GM23338 (cell line): ENCODE results near the gene ZACN. TPM values are rescaled to one million over a fixed set of nuclear protein-coding genes. Genes with fewer than 3 reads are reported as not detected.

Experiments used
- ATAC-seq: fragments of 200-7000 bp; cut with Tn5 transposase; 3 replicates; pipeline ENCODE4 v1.9.1; 2020
- DNase-seq: peaks from one replicate; pipeline ENCODE4 v3.0.0-alpha.2; 2015; ENCODE audit warnings: low spot score
- H2AFZ ChIP-seq: fragments of 200-600 bp; sonication (generic); 2 replicates; pipeline ENCODE4 v1.8.0; 2016; ENCODE audit warnings: antibody characterized with exemption, mild to moderate bottlenecking, moderate library complexity
- H3F3A ChIP-seq: fragments of 200-600 bp; sonication (generic); replicated peaks from 2 replicates; pipeline ENCODE4 v1.8.0; 2017; ENCODE audit warnings: antibody characterized with exemption, mixed run types, low read depth
- H3K27ac ChIP-seq: fragments of 200-600 bp; sonication (generic); 2 replicates; pipeline ENCODE4 v1.6.1; 2016; ENCODE audit warnings: low read depth
- H3K27me3 ChIP-seq: fragments of 200-600 bp; sonication (generic); 2 replicates; pipeline ENCODE4 v1.8.0; 2016; ENCODE audit warnings: mild to moderate bottlenecking, mixed run types, moderate library complexity; ENCODE audit not compliant: insufficient read depth
- H3K36me3 ChIP-seq: fragments of 200-600 bp; sonication (generic); 2 replicates; pipeline ENCODE4 v1.8.0; 2016; ENCODE audit warnings: mild to moderate bottlenecking; ENCODE audit not compliant: insufficient read depth
- H3K4me1 ChIP-seq: fragments of 200-600 bp; sonication (generic); 2 replicates; pipeline ENCODE4 v1.8.0; 2016; ENCODE audit warnings: mild to moderate bottlenecking, moderate library complexity; ENCODE audit not compliant: insufficient read depth
- H3K4me2 ChIP-seq: fragments of 200-600 bp; sonication (generic); 2 replicates; pipeline ENCODE4 v1.7.1; 2017; ENCODE audit warnings: mixed run types
- H3K4me3 ChIP-seq: fragments of 200-600 bp; sonication (generic); 2 replicates; pipeline ENCODE4 v1.6.1; 2016; ENCODE audit warnings: mixed run types
- H3K79me2 ChIP-seq: fragments of 200-600 bp; sonication (generic); replicated peaks from 2 replicates; pipeline ENCODE4 v1.8.0; 2017; ENCODE audit warnings: mild to moderate bottlenecking; ENCODE audit not compliant: insufficient read depth
- H3K9me2 ChIP-seq: fragments of 200-600 bp; sonication (generic); 2 replicates; pipeline ENCODE4 v1.8.0; 2017; ENCODE audit not compliant: insufficient read depth
- H4K20me1 ChIP-seq: fragments of 200-600 bp; sonication (generic); replicated peaks from 2 replicates; pipeline ENCODE4 v1.8.0; 2017; ENCODE audit warnings: mild to moderate bottlenecking; ENCODE audit not compliant: insufficient read depth
- H3K27ac Mint-ChIP-seq: 2 replicates; pipeline ENCODE4 v1.8.0; 2020; ENCODE audit warnings: inconsistent platforms, mild to moderate bottlenecking, moderate library complexity, mixed read lengths
- H3K27me3 Mint-ChIP-seq: 3 replicates; pipeline ENCODE4 v1.8.0; 2022; ENCODE audit warnings: low read depth, mild to moderate bottlenecking, moderate library complexity, mixed read lengths, inconsistent platforms; ENCODE audit not compliant: insufficient read depth, poor library complexity
- H3K36me3 Mint-ChIP-seq: 3 replicates; pipeline ENCODE4 v1.8.0; 2021; ENCODE audit warnings: low read depth, mild to moderate bottlenecking, inconsistent platforms, moderate library complexity, mixed read lengths
- H3K4me1 Mint-ChIP-seq: 3 replicates; pipeline ENCODE4 v1.8.0; 2020; ENCODE audit warnings: mild to moderate bottlenecking, inconsistent platforms, mixed read lengths
- H3K4me3 Mint-ChIP-seq: 3 replicates; pipeline ENCODE4 v1.8.0; 2021; ENCODE audit warnings: moderate library complexity, mild to moderate bottlenecking, inconsistent platforms, mixed read lengths
- H3K9me3 Mint-ChIP-seq: 3 replicates; pipeline ENCODE4 v1.8.0; 2020; ENCODE audit warnings: moderate library complexity, mild to moderate bottlenecking, inconsistent platforms, mixed read lengths
- CTCF ChIP-seq, 2 experiments: fragments of 200-600 bp in 1 of 2; sonication (generic) in 1 of 2; conservative IDR thresholded peaks; 2 replicates each; pipeline versions ENCODE4 v1.5.1 to v1.6.1; 2016 to 2017; ENCODE audit warnings: antibody characterized with exemption in 2 of 2, low read depth in 2 of 2, mild to moderate bottlenecking in 2 of 2, moderate library complexity in 1 of 2
- ETS1 ChIP-seq: IDR thresholded peaks from 2 replicates; pipeline ENCODE4 v1.6.1; 2016; ENCODE audit warnings: antibody characterized with exemption
- EZH2 ChIP-seq: fragments of 200-600 bp; sonication (generic); IDR thresholded peaks from one replicate; pipeline ENCODE4 v1.8.0; 2017; ENCODE audit warnings: antibody characterized with exemption, mild to moderate bottlenecking, low read depth; ENCODE audit not compliant: unreplicated experiment
- EZH2phosphoT487 ChIP-seq: fragments of 200-600 bp; sonication (generic); IDR thresholded peaks from one replicate; pipeline ENCODE4 v1.8.1; 2018; ENCODE audit warnings: antibody characterized with exemption; ENCODE audit not compliant: unreplicated experiment
- JUNB ChIP-seq: IDR thresholded peaks from one replicate; pipeline ENCODE4 v1.6.1; 2016; ENCODE audit warnings: antibody characterized with exemption; ENCODE audit not compliant: unreplicated experiment
- NANOG ChIP-seq: IDR thresholded peaks from 2 replicates; pipeline ENCODE4 v1.6.1; 2016; ENCODE audit warnings: antibody characterized with exemption, borderline replicate concordance
- POLR2AphosphoS5 ChIP-seq: IDR thresholded peaks from 2 replicates; pipeline ENCODE4 v1.6.1; 2016; ENCODE audit warnings: antibody characterized with exemption, low read depth
- STAT1 ChIP-seq: IDR thresholded peaks from one replicate; pipeline ENCODE4 v1.6.1; 2016; ENCODE audit warnings: antibody characterized with exemption; ENCODE audit not compliant: unreplicated experiment
- ZNF114 ChIP-seq: fragments of 250-450 bp; sonication (Bioruptor Pico); IDR thresholded peaks from 2 replicates; pipeline ENCODE4 v1.5.0; 2020; ENCODE audit warnings: mild to moderate bottlenecking, moderate library complexity
- ZNF331 ChIP-seq: fragments of 250-450 bp; sonication (Bioruptor Pico); IDR thresholded peaks from 2 replicates; pipeline ENCODE4 v1.5.0; 2020; ENCODE audit warnings: low read depth, mild to moderate bottlenecking, moderate library complexity
- ZNF462 ChIP-seq: fragments of 250-450 bp; sonication (Bioruptor Pico); IDR thresholded peaks from 2 replicates; pipeline ENCODE4 v1.5.0; 2020; ENCODE audit warnings: mild to moderate bottlenecking, moderate library complexity
- polyA plus RNA-seq: library from polyadenylated mRNA; unstranded; fragments of >200 nt; fragmentation: Nextera tagmentation; extraction: Ambion mirVana; gene quantifications from 2 replicates; pipeline ENCODE4 v1.2.1, GENCODE V29; 2016
- total RNA-seq: library from RNA; depleted of rRNA; stranded (reverse); fragments of >200 nt; shearing (Covaris generic); gene quantifications from 2 replicates; pipeline ENCODE4 v1.2.3, GENCODE V29; 2014

ZACN gene
- total and polyA plus RNA-seq, 2 experiments from 2014 or later: 0.47 TPM; not detected in 1

- TF ChIP-seq CTCF (conservative IDR thresholded peaks at IDR 0.05; ENCODE audit: low read depth in 2 of 2) (no peak), NANOG (no peak)
Observed at GRCh38 chr17:76063875-76064546, 15.0 kb upstream of the ZACN start (continued).

- ATAC-seq (no peak), DNase-seq (no peak)
- no peak overlapping the region for H3K27ac ChIP-seq
- no peaks in the 10 kb centered on the region for H3K27me3 ChIP-seq
- peaks cover 6% of the 10 kb centered on the region for H4K20me1 ChIP-seq
- Mint-ChIP-seq H3K9me3 (no peaks in the 10 kb centered on the region), H3K4me3 (no peak overlapping the region), H3K4me1 (peaks cover 2% of the 10 kb centered on the region; the same call in 2 of the 3 replicates), H3K27ac (no peak overlapping the region), H3K27me3 (no peaks in the 10 kb centered on the region), H3K36me3 (peaks cover 69% of the 10 kb centered on the region)
- H3K4me2 ChIP-seq: no peak overlapping the region
- peaks cover 12% of the 10 kb centered on the region; the same call in 1 of the 2 replicates for H3F3A ChIP-seq
- peaks cover 49% of the 10 kb centered on the region for H3K36me3 ChIP-seq
- peaks cover 30% of the 10 kb centered on the region for H3K79me2 ChIP-seq
- H3K4me1 ChIP-seq: no peaks in the 10 kb centered on the region; the same call in 1 of the 2 replicates
- H3K9me2 ChIP-seq: no peaks in the 10 kb centered on the region
- no peak overlapping the region for H3K4me3 ChIP-seq
- no peak overlapping the region for H2AFZ ChIP-seq
- TF ChIP-seq ZNF331 (no peak), ZNF114 (no peak), JUNB (no peak), ETS1 (no peak), POLR2AphosphoS5 (no peak), NANOG (no peak), EZH2phosphoT487 (no peak), EZH2 (no peak), CTCF (conservative IDR thresholded peaks at IDR 0.05; ENCODE audit: low read depth in 2 of 2) (no peak), ZNF462 (CRISPR knock-in tag) (no peak), STAT1 (no peak)
Observed at GRCh38 chr17:76065775-76066174, 13.2 kb upstream of the ZACN start.
